K562 (cell line): ENCODE data around the gene RSRP1. TPM values are rescaled to one million over a fixed set of nuclear protein-coding genes. Genes with fewer than 3 reads are reported as not detected.

Experiments
- BRF2 ChIP-seq: IDR thresholded peaks from 3 replicates; pipeline ENCODE4 v1.6.1; 2011; ENCODE audit warnings: borderline replicate concordance, mild to moderate bottlenecking; ENCODE audit not compliant: insufficient read length, insufficient read depth
- C11orf30 ChIP-seq: fragments of 450-650 bp; IDR thresholded peaks from 2 replicates; pipeline ENCODE4 v1.6.1; 2016; ENCODE audit warnings: low read depth, mild to moderate bottlenecking
- CTCFL ChIP-seq: IDR thresholded peaks from 2 replicates; pipeline ENCODE4 v1.6.1; 2011; ENCODE audit warnings: borderline replicate concordance, low read depth, mild to moderate bottlenecking, moderate library complexity, low read length; ENCODE audit not compliant: insufficient read depth, poor library complexity, severe bottlenecking
- EP300 ChIP-seq: IDR thresholded peaks from 2 replicates; pipeline ENCODE4 v1.6.1; 2012; ENCODE audit warnings: low read length, improper control_type of control experiment
- GABPA ChIP-seq: fragments of 200-800 bp; sonication (Bioruptor generic); conservative IDR thresholded peaks from 2 replicates; pipeline ENCODE4 v1.6.1; 2016; ENCODE audit warnings: low read depth, missing genetic modification characterization, missing compliant biosample characterization
- GTF3C2 ChIP-seq: IDR thresholded peaks from 3 replicates; pipeline ENCODE4 v1.6.1; 2011; ENCODE audit warnings: borderline replicate concordance, mild to moderate bottlenecking, moderate library complexity; ENCODE audit not compliant: insufficient read length; ENCODE audit errors: extremely low read depth
- HDAC6 ChIP-seq: IDR thresholded peaks from 2 replicates; pipeline ENCODE4 v1.6.1; 2012; ENCODE audit warnings: low read depth, mild to moderate bottlenecking, control low read depth, inconsistent platforms, low read length, moderate library complexity
- HNRNPK ChIP-seq: fragments of 200-400 bp; formaldehyde crosslinking; IDR thresholded peaks from one replicate; pipeline ENCODE4 v1.6.1; 2018; ENCODE audit warnings: mild to moderate bottlenecking, low read depth, low read length; ENCODE audit not compliant: poor library complexity, severe bottlenecking
- NCOA4 ChIP-seq: fragments of 450-650 bp; IDR thresholded peaks from 2 replicates; pipeline ENCODE4 v1.6.1; 2018; ENCODE audit warnings: mild to moderate bottlenecking; ENCODE audit not compliant: partially characterized antibody
- POLR2G ChIP-seq: fragments of 200-400 bp; formaldehyde crosslinking; IDR thresholded peaks from 2 replicates; pipeline ENCODE4 v1.6.1; 2017; ENCODE audit warnings: low read depth, mild to moderate bottlenecking, antibody characterized with exemption, low read length, moderate library complexity
- PREB ChIP-seq: sonication (generic); formaldehyde crosslinking; IDR thresholded peaks from 2 replicates; pipeline ENCODE4 v1.8.1; 2023; ENCODE audit warnings: mild to moderate bottlenecking, missing genetic modification reagents
- RBM15 ChIP-seq: fragments of 200-400 bp; formaldehyde crosslinking; IDR thresholded peaks from 2 replicates; pipeline ENCODE4 v1.6.1; 2018; ENCODE audit warnings: mild to moderate bottlenecking, low read length, moderate library complexity; ENCODE audit not compliant: insufficient read depth
- RFX5 ChIP-seq: IDR thresholded peaks from 2 replicates; pipeline ENCODE4 v1.6.1; 2011; ENCODE audit warnings: low read depth, mild to moderate bottlenecking, improper control_type of control experiment, low read length
- SETDB1 ChIP-seq: IDR thresholded peaks from one replicate; pipeline ENCODE4 v1.6.1; 2012; ENCODE audit warnings: low read length, control low read depth, inconsistent platforms
- SNIP1 ChIP-seq: fragments of 450-650 bp; IDR thresholded peaks from 2 replicates; pipeline ENCODE4 v1.7.1; 2017; ENCODE audit warnings: low read depth, mild to moderate bottlenecking
- TAL1 ChIP-seq: fragments of 450-650 bp; IDR thresholded peaks from 2 replicates; pipeline ENCODE4 v1.6.1; 2016; ENCODE audit warnings: mild to moderate bottlenecking
- ZBTB49 ChIP-seq: sonication (generic); formaldehyde crosslinking; IDR thresholded peaks from 2 replicates; pipeline ENCODE4 v1.8.0; 2022; ENCODE audit warnings: missing genetic modification reagents, mild to moderate bottlenecking, borderline replicate concordance
- ZEB2 ChIP-seq: fragments of 450-650 bp; IDR thresholded peaks from 2 replicates; pipeline ENCODE4 v1.6.1; 2016
- ZNF174 ChIP-seq: fragments of 250-450 bp; sonication (Bioruptor Pico); IDR thresholded peaks from 2 replicates; pipeline ENCODE4 v1.4.0; 2020; ENCODE audit warnings: mild to moderate bottlenecking
- ZNF41 ChIP-seq: fragments of 250-450 bp; sonication (Bioruptor Pico); conservative IDR thresholded peaks from 2 replicates; pipeline ENCODE4 v1.4.0; 2020; ENCODE audit warnings: mild to moderate bottlenecking
- polyA plus RNA-seq, 8 experiments: library from polyadenylated mRNA; depleted of rRNA in 4 of 8; stranded (reverse) in 5 of 8; unstranded in 3 of 8; fragments of >200 nt; fragmentation: Nextera tagmentation in 2 of 8; fragmentation: Illumina TruSeq in 1 of 8; extraction: Ambion mirVana in 2 of 8; extraction: Trizol in 1 of 8; gene quantifications; 2 replicates each; pipeline versions ENCODE4 v1.2.1 to v1.2.3, GENCODE V29; 2011 to 2014; ENCODE audit warnings: inconsistent platforms in 1 of 8, missing spikeins in 1 of 8
- total RNA-seq, 7 experiments: library from RNA; depleted of rRNA in 6 of 7; stranded (reverse); fragments of >200 nt in 6 of 7; fragmentation: Illumina TruSeq in 2 of 7; extraction: Trizol in 2 of 7; gene quantifications; 2 replicates each; pipeline versions ENCODE4 v1.2.1 to v1.2.3, GENCODE V29; 2011 to 2021; ENCODE audit warnings: low replicate concordance in 1 of 7

RSRP1 gene
- total and polyA plus RNA-seq, 9 of the 15 experiments (the other 6 are each of a cell fraction or from before 2014, with no cell fraction given): 27.2 to 283 (median 146) TPM

GRCh38 chr1:25246600-25247023 is 642 bp downstream of the RSRP1 start (continued):
- TF ChIP-seq C11orf30 (no peak), TAL1 (no peak), POLR2G (no peak), EP300 (no peak), SNIP1 (no peak), PREB (no peak), NCOA4 (no peak), RFX5 (no peak), ZNF41 (CRISPR knock-in tag) (no peak), HDAC6 (no peak), GTF3C2 (no peak), BRF2 (no peak), CTCFL (peak; percentile 29), GABPA (no peak), RBM15 (no peak), HNRNPK (no peak), SETDB1 (no peak), ZBTB49 (CRISPR knock-in tag) (no peak), ZEB2 (no peak), ZNF174 (CRISPR knock-in tag) (no peak)
